ENCODE measurements around the gene TRIM33. TPM values are rescaled to one million over a fixed set of nuclear protein-coding genes. Genes with fewer than 3 reads are reported as not detected.

The TRIM33 gene
- total RNA-seq, 1 experiment from 2014 or later, result 53.8 TPM

- Histone ChIP-seq H3K23ac (ENCODE audit: insufficient read length, low read depth, low read length) (no peak overlapping the region), H3K14ac (ENCODE audit: insufficient read depth, low read length) (no peak overlapping the region), H4K5ac (ENCODE audit: insufficient read length, low read depth, low read length) (no peak overlapping the region), H3K18ac (ENCODE audit: insufficient read length, low read depth, low read length) (no peak overlapping the region), H2BK20ac (ENCODE audit: low read depth, low read length, poor library complexity, severe bottlenecking) (no peak overlapping the region), H3K56ac (ENCODE audit: insufficient read length, low read depth, low read length) (no peak overlapping the region), H4K91ac (ENCODE audit: insufficient read length, low read depth, low read length) (no peak overlapping the region), H4K8ac (replicated peaks; ENCODE audit: insufficient read length, low read depth, low read length) (no peak overlapping the region), H3K79me2 (ENCODE audit: insufficient read depth, low read length) (no peaks in the 10 kb centered on the region), H3K4ac (ENCODE audit: low read depth, low read length) (no peak overlapping the region), H3K4me2 (ENCODE audit: insufficient read depth, insufficient read length, low read length) (no peak overlapping the region), H2BK120ac (ENCODE audit: low read depth, low read length, poor library complexity, severe bottlenecking) (no peak overlapping the region), H3T11ph (ENCODE audit: low read length) (no peak overlapping the region), H3K9me3 (ENCODE audit: control insufficient read depth, low read depth, low read length) (no peaks in the 10 kb centered on the region), H3K27me3 (ENCODE audit: insufficient read depth, low read length) (no peaks in the 10 kb centered on the region), H2AK5ac (ENCODE audit: insufficient read length, low read length) (no peak overlapping the region), H2BK15ac (ENCODE audit: low read depth, low read length) (no peak overlapping the region), H3K23me2 (ENCODE audit: insufficient read length, low read depth, low read length, poor library complexity, severe bottlenecking) (no peaks in the 10 kb centered on the region), H2AFZ (ENCODE audit: low read length) (no peak overlapping the region), H3K79me1 (ENCODE audit: insufficient read depth, low read depth, low read length, poor library complexity, severe bottlenecking) (no peaks in the 10 kb centered on the region), H3K27ac (ENCODE audit: insufficient read length, low read depth, low read length) (no peak overlapping the region), H4K20me1 (ENCODE audit: control insufficient read depth, insufficient read depth, insufficient read length) (no peaks in the 10 kb centered on the region), H3K4me1 (ENCODE audit: insufficient read depth, low read length) (no peaks in the 10 kb centered on the region; the same call in 1 of the 2 replicates), H2BK5ac (ENCODE audit: insufficient read length, low read length) (no peak overlapping the region), H3K9ac (ENCODE audit: extremely low read depth, insufficient read length, low read length) (no peak overlapping the region), H2BK12ac (ENCODE audit: insufficient read length, low read depth, low read length) (no peak overlapping the region)
- Mint-ChIP-seq H3K9me3 (peaks cover 1 to 5% of the 10 kb centered on the region in 2 experiments; a peak in 3 of 5 replicates), H3K27me3 (ENCODE audit: low read depth) (no peaks in the 10 kb centered on the region), H3K36me3 (ENCODE audit: insufficient read depth in 1 of 3, low read depth in 3 of 3) (peaks cover 3 to 13% (median 10%) of the 10 kb centered on the region in 3 experiments; a peak in 6 of 7 replicates), H3K4me3 (no peak overlapping the region), H3K27ac (no peak overlapping the region; a peak in 1 of 7 replicates), H3K4me1 (peaks cover 4 to 9% of the 10 kb centered on the region in 2 experiments)
- TF ChIP-seq, protein P1, sequence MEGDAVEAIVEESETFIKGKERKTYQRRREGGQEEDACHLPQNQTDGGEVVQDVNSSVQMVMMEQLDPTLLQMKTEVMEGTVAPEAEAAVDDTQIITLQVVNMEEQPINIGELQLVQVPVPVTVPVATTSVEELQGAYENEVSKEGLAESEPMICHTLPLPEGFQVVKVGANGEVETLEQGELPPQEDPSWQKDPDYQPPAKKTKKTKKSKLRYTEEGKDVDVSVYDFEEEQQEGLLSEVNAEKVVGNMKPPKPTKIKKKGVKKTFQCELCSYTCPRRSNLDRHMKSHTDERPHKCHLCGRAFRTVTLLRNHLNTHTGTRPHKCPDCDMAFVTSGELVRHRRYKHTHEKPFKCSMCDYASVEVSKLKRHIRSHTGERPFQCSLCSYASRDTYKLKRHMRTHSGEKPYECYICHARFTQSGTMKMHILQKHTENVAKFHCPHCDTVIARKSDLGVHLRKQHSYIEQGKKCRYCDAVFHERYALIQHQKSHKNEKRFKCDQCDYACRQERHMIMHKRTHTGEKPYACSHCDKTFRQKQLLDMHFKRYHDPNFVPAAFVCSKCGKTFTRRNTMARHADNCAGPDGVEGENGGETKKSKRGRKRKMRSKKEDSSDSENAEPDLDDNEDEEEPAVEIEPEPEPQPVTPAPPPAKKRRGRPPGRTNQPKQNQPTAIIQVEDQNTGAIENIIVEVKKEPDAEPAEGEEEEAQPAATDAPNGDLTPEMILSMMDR (conservative IDR thresholded peaks at IDR 0.05), result no peak
- no peak for DNase-seq
- WGBS (ENCODE audit: extremely low coverage, insufficient read length, low lambda C conversion rate), result no CpG with 5 or more reads among the region's 4 CpGs
Measured at GRCh38 chr1:114390361-114390760, 120.6 kb downstream of the TRIM33 start.

All from H9 (cell line).